ENCODE measurements around the gene ARHGEF28. TPM values are rescaled to one million over a fixed set of nuclear protein-coding genes. Genes with fewer than 3 reads are reported as not detected.

Gene ARHGEF28
- total RNA-seq, 1 experiment from 2014 or later, result 0.57 TPM

GRCh38 chr5:73748510-73749400, 122.8 kb downstream of the ARHGEF28 start:
- Mint-ChIP-seq H3K36me3 (ENCODE audit: insufficient read depth in 1 of 3, low read depth in 3 of 3) (no peaks in the 10 kb centered on the region), H3K27me3 (ENCODE audit: low read depth) (no peaks in the 10 kb centered on the region; the same call in none of the 2 replicates), H3K9me3 (no peaks in the 10 kb centered on the region), H3K4me1 (peaks cover 16% of the 10 kb centered on the region in 2 experiments), H3K4me3 (no peak overlapping the region), H3K27ac (no peak overlapping the region)
- no peaks in the 10 kb centered on the region for H3K79me1 ChIP-seq (ENCODE audit: insufficient read depth, low read depth, low read length, poor library complexity, severe bottlenecking)
- no peaks in the 10 kb centered on the region for H3K4me1 ChIP-seq (ENCODE audit: insufficient read depth, low read length)
- H3K56ac ChIP-seq (ENCODE audit: insufficient read length, low read depth, low read length), result no peak overlapping the region
- no peaks in the 10 kb centered on the region for H3K79me2 ChIP-seq (ENCODE audit: insufficient read depth, low read length)
- no CpG with 5 or more reads among the region's 11 CpGs for whole genome bisulfite sequencing (ENCODE audit: extremely low coverage, insufficient read length, low lambda C conversion rate)
- H2AFZ ChIP-seq (ENCODE audit: low read length), result no peak overlapping the region
- no peaks in the 10 kb centered on the region for H3K23me2 ChIP-seq (ENCODE audit: insufficient read length, low read depth, low read length, poor library complexity, severe bottlenecking)
- H2BK12ac ChIP-seq (ENCODE audit: insufficient read length, low read depth, low read length), result no peak overlapping the region
- H3K4me2 ChIP-seq (ENCODE audit: insufficient read depth, insufficient read length, low read length), result no peak overlapping the region
- H2BK120ac ChIP-seq (ENCODE audit: low read depth, low read length, poor library complexity, severe bottlenecking), result no peak overlapping the region
- H2AK5ac ChIP-seq (ENCODE audit: insufficient read length, low read length), result no peak overlapping the region
- no peaks in the 10 kb centered on the region for H3K27me3 ChIP-seq (ENCODE audit: insufficient read depth, low read length)
- no peak overlapping the region for H4K91ac ChIP-seq (ENCODE audit: insufficient read length, low read depth, low read length)
- no peak for TF ChIP-seq CTCF (conservative IDR thresholded peaks at IDR 0.05)
- H3K4ac ChIP-seq (ENCODE audit: low read depth, low read length), result no peak overlapping the region
- H4K20me1 ChIP-seq (ENCODE audit: control insufficient read depth, insufficient read depth, insufficient read length), result no peaks in the 10 kb centered on the region
- no peak overlapping the region for H3T11ph ChIP-seq (ENCODE audit: low read length)
- no peak overlapping the region for H2BK20ac ChIP-seq (ENCODE audit: low read depth, low read length, poor library complexity, severe bottlenecking)
- H2BK5ac ChIP-seq (ENCODE audit: insufficient read length, low read length), result no peak overlapping the region
- H3K23ac ChIP-seq (ENCODE audit: insufficient read length, low read depth, low read length), result no peak overlapping the region
- H3K18ac ChIP-seq (ENCODE audit: insufficient read length, low read depth, low read length), result no peak overlapping the region
- no peak overlapping the region for H2BK15ac ChIP-seq (ENCODE audit: low read depth, low read length)
- no peak overlapping the region for H3K27ac ChIP-seq (ENCODE audit: insufficient read length, low read depth, low read length)
- DNase-seq, result peak; percentile 28
- H3K9ac ChIP-seq (ENCODE audit: extremely low read depth, insufficient read length, low read length), result no peak overlapping the region
- no peak overlapping the region for H3K14ac ChIP-seq (ENCODE audit: insufficient read depth, low read length)
- H3K9me3 ChIP-seq (ENCODE audit: control insufficient read depth, low read depth, low read length), result no peaks in the 10 kb centered on the region
- H4K8ac ChIP-seq (replicated peaks; ENCODE audit: insufficient read length, low read depth, low read length), result no peak overlapping the region
- no peak overlapping the region for H4K5ac ChIP-seq (ENCODE audit: insufficient read length, low read depth, low read length)
